K562 (cell line): Measurements from ENCODE around the gene BNIP1.

ENCODE experiments used
- AFF4 ChIP-seq: sonication (generic); formaldehyde crosslinking; IDR thresholded peaks from 2 replicates; pipeline ENCODE4 v1.8.0; 2023; ENCODE audit warnings: mild to moderate bottlenecking, missing genetic modification reagents
- ATF3 ChIP-seq, 2 experiments: fragments of 450-650 bp in 1 of 2; sonication (generic) in 1 of 2; formaldehyde crosslinking in 1 of 2; IDR thresholded peaks in 1 of 2; conservative IDR thresholded peaks in 1 of 2; 2 replicates each; pipeline versions ENCODE4 v1.6.1 to v1.8.1; 2016 to 2023; ENCODE audit warnings: mild to moderate bottlenecking in 2 of 2, moderate library complexity in 2 of 2, inconsistent platforms in 1 of 2, missing genetic modification reagents in 1 of 2
- CEBPB ChIP-seq: fragments of 450-650 bp; IDR thresholded peaks from 2 replicates; pipeline ENCODE4 v1.6.1; 2016; ENCODE audit warnings: missing genetic modification characterization, missing compliant biosample characterization
- CHD2 ChIP-seq: IDR thresholded peaks from 2 replicates; pipeline ENCODE4 v1.6.1; 2011; ENCODE audit warnings: low read depth, low read length
- EZH2 ChIP-seq: IDR thresholded peaks from 2 replicates; pipeline ENCODE4 v1.6.1; 2012; ENCODE audit warnings: low read depth, mild to moderate bottlenecking, inconsistent platforms, low read length, borderline replicate concordance
- JUNB ChIP-seq: fragments of 450-650 bp; formaldehyde crosslinking; conservative IDR thresholded peaks from 2 replicates; pipeline ENCODE4 v1.4.0; 2020; ENCODE audit warnings: mild to moderate bottlenecking
- MAFK ChIP-seq: IDR thresholded peaks from 2 replicates; pipeline ENCODE4 v1.6.1; 2011; ENCODE audit warnings: low read length, improper control_type of control experiment
- STAT5A ChIP-seq: IDR thresholded peaks from 2 replicates; pipeline ENCODE4 v1.6.1; 2012; ENCODE audit warnings: low read length, inconsistent platforms, borderline replicate concordance
- ZNF431 ChIP-seq: sonication (generic); formaldehyde crosslinking; IDR thresholded peaks from 2 replicates; pipeline ENCODE4 v1.8.0; 2022; ENCODE audit warnings: mild to moderate bottlenecking, missing genetic modification reagents
- TF ChIP-seq, protein P1 (sequence below): sonication (generic); formaldehyde crosslinking; IDR thresholded peaks from 2 replicates; pipeline ENCODE4 v1.8.1; 2022; ENCODE audit warnings: missing genetic modification reagents
- TF ChIP-seq, protein P2 (sequence below), 3 experiments: IDR thresholded peaks in 2 of 3; conservative IDR thresholded peaks in 1 of 3; 2 replicates each; pipeline ENCODE4 v1.5.1; 2011 to 2012; ENCODE audit warnings: low read length in 3 of 3, mild to moderate bottlenecking in 3 of 3, control low read depth in 2 of 3, improper control_type of control experiment in 1 of 3, inconsistent platforms in 1 of 3, low read depth in 1 of 3, mixed read lengths in 1 of 3, moderate library complexity in 1 of 3; ENCODE audit not compliant: insufficient read depth in 2 of 3
- TF ChIP-seq, protein P3 (sequence below): fragments of 450-650 bp; conservative IDR thresholded peaks from 2 replicates; pipeline ENCODE4 v1.6.1; 2016; ENCODE audit warnings: missing genetic modification characterization, low read depth, mild to moderate bottlenecking, missing compliant biosample characterization, moderate library complexity

- TF ChIP-seq AFF4 (CRISPR knock-in tag) (no peak), MAFK (no peak), ATF3 (IDR thresholded peaks at IDR 0.05) (no peak), ATF3 (CRISPR knock-in tag; conservative IDR thresholded peaks at IDR 0.05) (no peak), STAT5A (no peak), JUNB (CRISPR knock-in tag) (no peak), CHD2 (no peak), EZH2 (no peak), ZNF431 (no peak), CEBPB (no peak)
- TF ChIP-seq, protein P1, sequence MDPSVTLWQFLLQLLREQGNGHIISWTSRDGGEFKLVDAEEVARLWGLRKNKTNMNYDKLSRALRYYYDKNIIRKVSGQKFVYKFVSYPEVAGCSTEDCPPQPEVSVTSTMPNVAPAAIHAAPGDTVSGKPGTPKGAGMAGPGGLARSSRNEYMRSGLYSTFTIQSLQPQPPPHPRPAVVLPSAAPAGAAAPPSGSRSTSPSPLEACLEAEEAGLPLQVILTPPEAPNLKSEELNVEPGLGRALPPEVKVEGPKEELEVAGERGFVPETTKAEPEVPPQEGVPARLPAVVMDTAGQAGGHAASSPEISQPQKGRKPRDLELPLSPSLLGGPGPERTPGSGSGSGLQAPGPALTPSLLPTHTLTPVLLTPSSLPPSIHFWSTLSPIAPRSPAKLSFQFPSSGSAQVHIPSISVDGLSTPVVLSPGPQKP, result no peak
- TF ChIP-seq, protein P2, sequence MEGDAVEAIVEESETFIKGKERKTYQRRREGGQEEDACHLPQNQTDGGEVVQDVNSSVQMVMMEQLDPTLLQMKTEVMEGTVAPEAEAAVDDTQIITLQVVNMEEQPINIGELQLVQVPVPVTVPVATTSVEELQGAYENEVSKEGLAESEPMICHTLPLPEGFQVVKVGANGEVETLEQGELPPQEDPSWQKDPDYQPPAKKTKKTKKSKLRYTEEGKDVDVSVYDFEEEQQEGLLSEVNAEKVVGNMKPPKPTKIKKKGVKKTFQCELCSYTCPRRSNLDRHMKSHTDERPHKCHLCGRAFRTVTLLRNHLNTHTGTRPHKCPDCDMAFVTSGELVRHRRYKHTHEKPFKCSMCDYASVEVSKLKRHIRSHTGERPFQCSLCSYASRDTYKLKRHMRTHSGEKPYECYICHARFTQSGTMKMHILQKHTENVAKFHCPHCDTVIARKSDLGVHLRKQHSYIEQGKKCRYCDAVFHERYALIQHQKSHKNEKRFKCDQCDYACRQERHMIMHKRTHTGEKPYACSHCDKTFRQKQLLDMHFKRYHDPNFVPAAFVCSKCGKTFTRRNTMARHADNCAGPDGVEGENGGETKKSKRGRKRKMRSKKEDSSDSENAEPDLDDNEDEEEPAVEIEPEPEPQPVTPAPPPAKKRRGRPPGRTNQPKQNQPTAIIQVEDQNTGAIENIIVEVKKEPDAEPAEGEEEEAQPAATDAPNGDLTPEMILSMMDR (IDR thresholded peaks at IDR 0.05 in 2 of 3, conservative IDR thresholded peaks at IDR 0.05 in 1 of 3; ENCODE audit: insufficient read depth in 2 of 3, low read depth in 1 of 3, low read length in 3 of 3), result peak in 1 of 3 experiments; percentile 27; a peak in 2 of 6 replicates
- TF ChIP-seq, protein P3, sequence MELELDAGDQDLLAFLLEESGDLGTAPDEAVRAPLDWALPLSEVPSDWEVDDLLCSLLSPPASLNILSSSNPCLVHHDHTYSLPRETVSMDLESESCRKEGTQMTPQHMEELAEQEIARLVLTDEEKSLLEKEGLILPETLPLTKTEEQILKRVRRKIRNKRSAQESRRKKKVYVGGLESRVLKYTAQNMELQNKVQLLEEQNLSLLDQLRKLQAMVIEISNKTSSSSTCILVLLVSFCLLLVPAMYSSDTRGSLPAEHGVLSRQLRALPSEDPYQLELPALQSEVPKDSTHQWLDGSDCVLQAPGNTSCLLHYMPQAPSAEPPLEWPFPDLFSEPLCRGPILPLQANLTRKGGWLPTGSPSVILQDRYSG (tag), result no peak
Measured at GRCh38 chr5:173187054-173187743, 42.9 kb downstream of the BNIP1 start.
